ENCODE measurements around the gene TBL3. TPM values are rescaled to one million over a fixed set of nuclear protein-coding genes. Genes with fewer than 3 reads are reported as not detected.

The TBL3 gene
- total RNA-seq, 1 experiment from 2014 or later: 68.9 TPM

DNA sequence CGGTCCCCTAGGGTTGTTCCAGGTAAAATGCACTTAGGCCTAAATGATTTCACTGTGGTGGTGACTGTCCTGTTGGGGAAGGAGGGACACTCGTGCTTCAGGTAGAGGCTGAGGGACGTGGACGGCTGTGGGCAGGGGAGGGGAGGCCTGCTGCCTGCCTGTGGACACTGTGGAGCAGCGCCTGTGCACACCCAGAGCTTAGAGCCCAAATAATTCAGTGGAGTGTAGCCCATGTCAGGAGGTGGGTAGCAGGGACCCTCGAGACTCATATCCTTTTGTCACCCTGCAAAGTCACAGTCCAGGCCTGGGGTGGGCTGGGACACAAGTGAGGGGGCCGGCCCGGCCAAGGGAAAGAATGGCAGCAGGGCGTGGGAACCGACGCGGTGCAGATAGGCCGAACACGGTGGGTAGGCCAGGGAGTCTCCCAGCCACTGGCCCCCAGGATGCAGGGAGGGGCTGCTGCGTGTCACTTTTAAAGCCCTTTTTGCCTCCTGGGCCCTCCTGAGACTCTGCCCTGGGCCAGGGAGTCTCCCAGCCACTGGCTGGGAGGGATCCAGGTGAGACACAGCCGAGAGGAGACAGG, 54.1 kb downstream of the TBL3 start:
- no peak for ATAC-seq
- BruUV-seq (replicated peaks): no TSS peak
- DNase-seq (ENCODE audit: low read depth, low spot score): no peak
- Histone ChIP-seq H3K9me3 (ENCODE audit: control insufficient read depth in 1 of 2, insufficient read depth in 1 of 2, low read depth in 1 of 2, low read length in 2 of 2) (no peaks in the 10 kb centered on the region), H3K27me3 (ENCODE audit: insufficient read depth, low read length) (no peaks in the 10 kb centered on the region), H3K9ac (ENCODE audit: low read length) (peak overlapping the region; percentile 57), H3K36me3 (ENCODE audit: control insufficient read depth in 1 of 2, insufficient read depth in 2 of 2, low read length in 2 of 2) (no peaks in the 10 kb centered on the region), H4K20me1 (ENCODE audit: insufficient read depth) (no peaks in the 10 kb centered on the region), H3K4me1 (ENCODE audit: control insufficient read depth in 1 of 2, insufficient read depth in 2 of 2, low read length in 2 of 2) (peaks cover 32 to 55% of the 10 kb centered on the region in 2 experiments), H3K9me2 (ENCODE audit: insufficient read depth) (no peaks in the 10 kb centered on the region), H3K79me2 (ENCODE audit: insufficient read depth, low read length) (peaks cover 21% of the 10 kb centered on the region; the same call in 1 of the 2 replicates), H3K4me2 (ENCODE audit: low read length) (peak overlapping the region; percentile 84), H3K4me3 (replicated peaks in 1 of 2; ENCODE audit: low read depth in 1 of 2, low read length in 2 of 2) (peak overlapping the region; percentile 43 to 56), H2AFZ (ENCODE audit: low read depth, low read length, poor library complexity, severe bottlenecking) (no peak overlapping the region), H3K27ac (ENCODE audit: low read depth, low read length) (peak overlapping the region; percentile 3; the same call in 1 of the 2 replicates)
- CTCF ChIA-PET: interaction anchor here (1.1 kb wide), 1 partner anchor 22 kb away, joined by 3 read pairs; no protein-coding TSS in a partner anchor
- RAD21 ChIA-PET (ENCODE audit: low non-redundant PET in 1 of 2, low total read pairs in 2 of 2, uncharacterized antibody in 2 of 2, unreplicated experiment in 2 of 2): no interaction called here
- TF ChIP-seq YY1 (IDR thresholded peaks at IDR 0.05; ENCODE audit: extremely low read depth, insufficient replicate concordance, low read depth, low read length) (no peak), EZH2phosphoT487 (IDR thresholded peaks at IDR 0.05; ENCODE audit: borderline replicate concordance) (no peak), ZFX (IDR thresholded peaks at IDR 0.05) (no peak), CTCF (IDR thresholded peaks at IDR 0.05 in 2 of 3, conservative IDR thresholded peaks at IDR 0.05 in 1 of 3; ENCODE audit: borderline replicate concordance in 1 of 3, insufficient read depth in 1 of 3, low read depth in 2 of 3, low read length in 2 of 3) (no peak)
- intact Hi-C loops (cut with micrococcal nuclease): loop anchor here (10.0 kb wide), 1 partner anchor 229 kb away; the partner anchor contains the start of gene ECI1
- POLR2A ChIA-PET: interaction anchor here (0.5 to 0.9 kb wide), 2 partner anchors 61 to 115 kb away, joined by 3 read pairs; partner anchors contain the start of gene RPS2

All from HCT116 (cell line).